Omental fat pad (tissue), 4 donors: ENCODE measurements around the gene FAU. TPM values are rescaled to one million over a fixed set of nuclear protein-coding genes. Genes with fewer than 3 reads are reported as not detected.

Experiments
- ATAC-seq: fragments of 150-250 bp; one replicate; pipeline ENCODE4 v1.9.1; 2016; ENCODE audit warnings: mild to moderate bottlenecking, moderate library complexity; ENCODE audit not compliant: low FRiP score
- DNase-seq: peaks from one replicate; pipeline ENCODE4 v3.0.0-alpha.2; 2019; ENCODE audit warnings: low spot score
- total RNA-seq, 4 donors: library from RNA; depleted of rRNA; stranded (reverse); fragments of >200 nt; gene quantifications; one replicate each; pipeline ENCODE4 v1.1.0, GENCODE V29; 2016
- TF ChIP-seq, protein P1 (sequence below), 3 donors: fragments of 450-650 bp; IDR thresholded peaks; one replicate each; pipeline ENCODE4 v1.5.1; 2016 to 2017; ENCODE audit warnings: antibody characterized with exemption in 3 of 3, mild to moderate bottlenecking in 3 of 3, moderate library complexity in 2 of 3

The FAU gene
- total RNA-seq, 4 donors from 2014 or later = 612 to 842 (median 711) TPM

DNA sequence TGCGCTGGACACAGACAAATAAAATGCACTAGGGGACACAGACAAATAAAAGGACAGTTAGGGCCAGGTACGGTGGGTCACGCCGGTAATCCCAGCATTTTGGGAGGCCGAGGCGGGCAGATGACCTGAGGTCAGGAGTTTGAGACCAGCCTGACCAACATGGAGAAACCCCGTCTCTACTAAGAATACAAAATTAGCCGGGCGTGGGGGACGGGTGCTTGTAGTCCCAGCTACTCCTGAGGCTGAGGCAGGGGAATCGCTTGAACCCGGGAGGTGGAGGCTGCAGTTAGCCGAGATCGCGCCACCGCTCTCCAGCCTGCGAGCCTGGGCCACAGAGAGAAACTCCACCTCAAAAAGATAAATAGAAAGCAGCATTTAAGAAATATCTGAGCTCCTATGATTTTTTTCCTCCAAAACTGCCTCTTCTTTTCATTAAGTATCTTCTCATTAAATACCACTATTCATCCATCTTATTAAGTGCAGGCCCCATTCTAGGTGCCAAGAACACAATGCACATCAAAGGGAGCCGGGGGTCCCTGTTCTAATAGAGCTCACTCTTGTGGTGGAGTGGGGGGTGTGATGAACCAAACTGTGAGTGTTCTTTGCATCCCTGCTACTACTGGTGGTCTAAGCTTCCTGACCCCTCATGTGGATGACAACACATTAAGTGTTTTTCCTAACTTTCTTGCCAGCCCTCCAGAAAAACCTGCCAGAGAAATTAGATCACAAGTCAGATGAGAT lies 3.7 kb downstream of the FAU start:
- TF ChIP-seq, protein P1, sequence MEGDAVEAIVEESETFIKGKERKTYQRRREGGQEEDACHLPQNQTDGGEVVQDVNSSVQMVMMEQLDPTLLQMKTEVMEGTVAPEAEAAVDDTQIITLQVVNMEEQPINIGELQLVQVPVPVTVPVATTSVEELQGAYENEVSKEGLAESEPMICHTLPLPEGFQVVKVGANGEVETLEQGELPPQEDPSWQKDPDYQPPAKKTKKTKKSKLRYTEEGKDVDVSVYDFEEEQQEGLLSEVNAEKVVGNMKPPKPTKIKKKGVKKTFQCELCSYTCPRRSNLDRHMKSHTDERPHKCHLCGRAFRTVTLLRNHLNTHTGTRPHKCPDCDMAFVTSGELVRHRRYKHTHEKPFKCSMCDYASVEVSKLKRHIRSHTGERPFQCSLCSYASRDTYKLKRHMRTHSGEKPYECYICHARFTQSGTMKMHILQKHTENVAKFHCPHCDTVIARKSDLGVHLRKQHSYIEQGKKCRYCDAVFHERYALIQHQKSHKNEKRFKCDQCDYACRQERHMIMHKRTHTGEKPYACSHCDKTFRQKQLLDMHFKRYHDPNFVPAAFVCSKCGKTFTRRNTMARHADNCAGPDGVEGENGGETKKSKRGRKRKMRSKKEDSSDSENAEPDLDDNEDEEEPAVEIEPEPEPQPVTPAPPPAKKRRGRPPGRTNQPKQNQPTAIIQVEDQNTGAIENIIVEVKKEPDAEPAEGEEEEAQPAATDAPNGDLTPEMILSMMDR (IDR thresholded peaks at IDR 0.05) = no peak
- no peak for DNase-seq
- ATAC-seq = no peak

DNA sequence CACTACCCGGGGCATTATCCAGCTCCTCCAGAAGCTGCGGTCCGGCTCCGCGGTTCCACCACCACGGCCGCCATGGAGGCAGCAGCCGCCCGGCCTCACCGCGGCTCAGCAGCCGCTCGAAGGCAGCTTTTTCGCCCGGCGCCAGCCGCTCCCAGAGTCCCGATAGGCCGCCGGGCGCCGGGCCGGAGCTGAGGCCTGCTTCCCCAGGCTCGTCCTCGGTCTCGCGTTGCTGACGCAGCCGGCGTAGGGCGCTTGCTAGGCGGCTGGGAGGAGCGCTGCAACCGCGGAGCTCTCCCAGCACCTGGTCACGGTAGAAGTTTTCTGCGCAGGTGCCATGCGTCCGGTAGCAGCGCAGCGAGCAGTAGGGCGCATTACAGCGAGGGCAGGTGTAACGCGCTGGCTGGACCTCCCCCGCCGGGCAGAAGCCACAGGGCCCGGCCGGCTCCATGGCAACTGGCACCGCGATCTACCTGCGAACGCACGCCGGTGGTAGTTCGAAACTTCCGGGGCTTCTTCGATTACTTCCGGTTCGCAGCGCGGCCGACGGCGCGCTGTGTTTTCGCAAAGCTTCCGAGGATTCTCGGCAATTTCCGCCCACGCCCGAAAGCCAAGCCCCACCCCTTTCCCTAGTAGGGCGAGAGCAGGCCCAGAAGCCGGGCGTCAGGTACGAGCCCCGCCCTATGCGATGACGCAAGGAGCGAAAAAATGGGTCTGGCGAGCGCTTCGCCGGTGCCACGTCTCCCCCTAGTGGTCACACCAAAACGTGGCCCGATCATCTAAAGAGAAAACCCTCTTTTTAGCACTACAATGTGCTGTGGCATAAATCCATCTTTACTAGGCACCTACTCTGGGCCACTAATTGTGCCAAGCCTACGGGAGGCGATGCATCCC lies 4.5 kb downstream of the FAU start, which contains the start of gene ZNHIT2:
TSS of gene ZNHIT2 (minus strand) at position 496 of the 891 bp plus-strand sequence. CDS start at position 448, 48 bp downstream.
- ATAC-seq (peak; percentile 73), DNase-seq (peak; percentile 99)
- TF ChIP-seq, protein P1 (IDR thresholded peaks at IDR 0.05) = peak in 2 of 3 donors; percentile 89 to 91

DNA sequence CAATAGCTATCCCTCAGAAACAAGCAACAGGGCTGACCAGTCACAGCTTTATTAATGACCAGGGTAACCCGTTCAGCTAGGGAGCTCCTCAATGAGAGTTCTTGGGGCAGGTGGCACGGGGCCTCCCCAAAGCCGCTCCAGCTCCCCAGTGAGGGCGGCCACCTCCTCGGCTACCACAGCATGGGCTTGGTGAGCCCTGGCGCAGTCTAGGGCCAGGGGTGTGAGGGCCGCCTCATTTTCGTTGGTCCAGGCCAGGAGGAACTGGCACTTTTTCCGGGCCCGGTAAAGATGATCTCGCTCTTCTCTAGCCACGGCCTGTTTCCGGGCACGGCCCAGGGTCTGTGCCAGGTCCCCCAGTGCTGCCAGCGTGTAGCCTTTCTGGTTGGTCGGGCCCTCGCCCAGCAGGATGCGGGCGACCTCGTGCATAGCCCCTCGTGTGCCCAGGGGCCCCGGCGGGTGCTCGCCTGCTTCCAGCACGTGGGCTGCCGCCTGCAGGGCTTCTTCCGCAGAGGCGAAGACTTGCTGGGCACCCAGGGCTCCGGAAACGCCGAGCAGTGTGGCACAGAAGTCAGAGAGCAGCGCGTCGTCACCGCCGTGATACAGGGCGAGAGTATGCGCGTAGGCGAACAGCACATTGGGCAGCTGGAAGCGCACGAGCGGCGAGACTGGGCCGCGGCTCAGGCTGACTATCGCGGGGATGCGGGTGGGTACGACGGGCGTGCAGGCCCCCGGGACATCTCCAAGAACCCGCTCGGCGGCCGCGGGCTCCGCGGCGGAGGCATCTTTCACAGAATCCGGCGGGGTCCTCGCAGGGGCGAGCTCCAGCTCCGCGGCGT lies 5.3 kb downstream of the FAU start:
- no peak for DNase-seq
- TF ChIP-seq, protein P1 (IDR thresholded peaks at IDR 0.05) = no peak
- peak; percentile 26 for ATAC-seq

DNA sequence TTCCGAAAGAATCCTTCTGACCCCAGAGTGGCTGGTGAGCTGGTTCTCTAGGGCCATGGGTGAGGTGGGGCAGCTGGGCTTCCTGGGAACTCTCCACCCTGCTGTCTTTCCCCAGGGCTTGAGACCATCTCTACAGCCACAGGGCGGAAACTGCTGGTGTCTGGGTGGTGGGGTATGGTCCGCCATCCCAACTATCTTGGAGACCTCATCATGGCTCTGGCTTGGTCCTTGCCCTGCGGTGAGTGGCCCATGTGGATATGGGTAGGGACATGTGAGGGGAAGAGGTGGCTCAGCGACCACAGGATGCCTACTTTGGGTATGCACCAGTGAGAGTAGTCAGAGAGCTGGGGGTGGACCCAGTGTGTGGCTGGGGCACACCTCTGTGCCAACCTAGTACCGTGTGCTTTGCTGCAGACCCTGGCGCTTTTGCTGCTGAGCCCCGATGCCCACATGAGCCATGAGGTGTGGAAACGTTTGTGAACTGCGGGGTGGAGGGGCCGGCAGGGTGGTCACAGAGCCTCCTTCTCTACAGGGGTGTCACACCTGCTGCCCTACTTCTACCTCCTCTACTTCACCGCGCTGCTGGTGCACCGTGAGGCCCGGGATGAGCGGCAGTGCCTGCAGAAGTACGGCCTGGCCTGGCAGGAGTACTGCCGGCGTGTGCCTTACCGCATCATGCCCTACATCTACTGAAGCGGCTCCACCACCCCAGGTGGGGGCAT lies 6.4 kb downstream of the FAU start:
- ATAC-seq (no peak), DNase-seq (no peak)
- TF ChIP-seq, protein P1 (IDR thresholded peaks at IDR 0.05) = no peak

DNA sequence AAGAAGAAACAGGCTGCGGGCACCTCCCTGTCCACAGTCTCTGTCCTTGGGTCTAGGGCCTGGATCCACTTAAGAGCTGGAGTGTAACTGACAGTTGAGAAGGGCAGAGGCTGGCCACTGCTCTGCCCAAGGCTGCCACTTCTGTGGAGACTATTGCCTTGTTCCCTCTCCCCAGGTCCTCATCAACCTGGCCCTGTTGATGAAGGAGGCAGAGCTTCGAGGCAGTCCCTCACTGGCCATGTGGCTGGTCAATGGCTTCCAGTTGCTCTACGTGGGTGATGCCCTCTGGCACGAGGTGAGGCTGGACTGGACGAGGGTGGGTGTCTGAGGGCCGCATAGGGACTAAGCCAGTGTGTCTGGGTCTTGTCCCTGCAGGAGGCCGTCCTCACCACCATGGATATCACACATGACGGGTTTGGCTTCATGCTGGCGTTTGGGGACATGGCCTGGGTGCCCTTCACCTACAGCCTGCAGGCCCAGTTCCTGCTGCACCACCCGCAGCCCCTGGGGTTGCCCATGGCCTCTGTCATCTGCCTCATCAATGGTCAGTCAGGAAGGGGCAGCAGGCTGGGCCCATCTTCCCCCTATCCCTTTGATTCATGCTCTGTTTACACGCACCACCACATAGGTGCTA lies 7.3 kb downstream of the FAU start:
- ATAC-seq (no peak), DNase-seq (no peak)
- TF ChIP-seq, protein P1 (IDR thresholded peaks at IDR 0.05) = no peak

DNA sequence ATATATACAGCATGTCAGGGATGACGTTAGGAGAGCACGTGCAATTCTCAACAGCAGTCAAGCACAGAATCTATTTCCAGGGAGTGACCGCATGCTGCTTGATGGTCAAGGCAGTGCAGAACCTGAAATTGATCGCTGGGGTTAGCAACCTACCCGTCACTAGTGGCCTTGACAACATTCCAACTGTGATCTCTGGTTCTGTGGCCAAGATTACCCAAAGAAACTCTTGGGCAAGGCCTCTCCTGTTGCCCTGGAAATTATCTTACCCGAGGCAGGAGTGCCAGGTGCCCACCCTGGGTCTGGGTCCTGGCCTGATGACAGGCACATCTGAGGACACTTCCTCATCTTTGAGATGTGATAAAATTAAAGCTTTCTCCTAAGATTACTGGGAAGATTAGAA lies 8.1 kb downstream of the FAU start:
- ATAC-seq (no peak), DNase-seq (no peak)
- TF ChIP-seq, protein P1 (IDR thresholded peaks at IDR 0.05) = no peak
